Fibroblast of lung (primary cell): ENCODE results near the gene TOR1AIP2.

Experiments used
- CTCF ChIP-seq, 2 donors: IDR thresholded peaks in 1 of 2; conservative IDR thresholded peaks in 1 of 2; 1 replicate in 1 of 2; 2 replicates in 1 of 2; pipeline ENCODE4 v1.5.1; 2011 to 2012; ENCODE audit warnings: low read length in 2 of 2, control low read depth in 1 of 2, inconsistent platforms in 1 of 2, low read depth in 1 of 2, mild to moderate bottlenecking in 1 of 2
- EZH2 ChIP-seq: IDR thresholded peaks from 2 replicates; pipeline ENCODE4 v1.5.1; 2012; ENCODE audit warnings: low read length, control low read depth, mild to moderate bottlenecking; ENCODE audit errors: missing control alignments

GRCh38 chr1:179812501-179813292 is 64.9 kb downstream of the TOR1AIP2 start:
- TF ChIP-seq CTCF (conservative IDR thresholded peaks at IDR 0.05 in 1 of 2, IDR thresholded peaks at IDR 0.05 in 1 of 2; ENCODE audit: low read depth in 1 of 2, low read length in 2 of 2) (no peak), EZH2 (peak; percentile 25)
